ENCODE data around the gene COA1.

The COA1 gene

GRCh38 chr7:43647339-43647672 is 82.0 kb downstream of the COA1 start:
- TF ChIP-seq POLR2AphosphoS5 (IDR thresholded peaks at IDR 0.05; ENCODE audit: borderline replicate concordance, low read depth, low read length): no peak
- TF ChIP-seq EZH2 (IDR thresholded peaks at IDR 0.05): no peak
- no peak for TF ChIP-seq FOXP2 (optimal IDR thresholded peaks at IDR 0.05; ENCODE audit: control extremely low read depth, extremely low read length, insufficient read depth)
- no peaks in the 10 kb centered on the region for H3K9me3 ChIP-seq (ENCODE audit: low read depth, low read length)
- no peak overlapping the region for H3K4me3 ChIP-seq
- peaks cover 63% of the 10 kb centered on the region for H3K36me3 ChIP-seq (ENCODE audit: insufficient read depth, low read length)
- no peak for DNase-seq (ENCODE audit: low read depth, low spot score)
- H3K9ac ChIP-seq (ENCODE audit: insufficient read length): no peak overlapping the region
- no peak overlapping the region for H3K27ac ChIP-seq

DNA sequence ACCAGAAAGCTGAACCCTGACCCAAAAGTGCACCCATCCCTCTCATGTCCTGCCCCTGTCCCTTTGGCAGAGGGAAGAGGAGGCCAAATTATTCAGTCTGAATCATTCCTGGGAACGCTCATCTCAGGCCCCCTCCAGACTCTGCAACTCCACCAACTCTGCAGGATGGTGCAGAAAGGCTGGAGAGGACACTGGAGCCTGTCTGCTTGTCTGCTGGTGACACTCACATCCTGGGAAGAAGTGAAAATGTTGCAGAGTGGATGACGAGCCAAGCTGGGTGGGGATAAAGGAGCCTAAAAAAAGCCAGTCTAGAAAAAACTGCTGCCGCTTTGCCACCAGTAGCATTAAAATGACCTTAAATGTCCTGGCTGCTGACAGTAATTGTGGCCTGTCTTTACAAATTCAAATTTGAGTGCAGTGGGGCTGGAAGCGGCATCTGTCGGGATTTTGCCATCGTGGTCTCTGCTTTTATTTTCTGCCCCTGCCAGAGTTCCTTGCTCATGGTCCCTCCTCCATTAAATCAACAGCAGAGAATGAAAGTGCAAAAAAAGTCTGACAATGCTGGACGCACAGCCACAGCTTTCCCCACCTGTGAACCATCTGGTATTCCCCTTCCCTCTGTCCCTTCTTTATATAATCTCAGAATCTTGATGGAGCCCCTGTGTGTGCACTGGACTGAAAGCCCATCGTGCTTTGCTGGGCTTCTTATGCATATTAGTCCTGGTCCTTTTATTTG is 82.6 kb downstream of the COA1 start:
- TF ChIP-seq POLR2AphosphoS5 (IDR thresholded peaks at IDR 0.05; ENCODE audit: borderline replicate concordance, low read depth, low read length) (no peak), FOXP2 (optimal IDR thresholded peaks at IDR 0.05; ENCODE audit: control extremely low read depth, extremely low read length, insufficient read depth) (no peak), EZH2 (IDR thresholded peaks at IDR 0.05) (no peak)
- H3K27ac ChIP-seq: no peak overlapping the region
- no peak for DNase-seq (ENCODE audit: low read depth, low spot score)
- H3K9ac ChIP-seq (ENCODE audit: insufficient read length): no peak overlapping the region
- peaks cover 63% of the 10 kb centered on the region for H3K36me3 ChIP-seq (ENCODE audit: insufficient read depth, low read length)
- H3K4me3 ChIP-seq: no peak overlapping the region
- H3K9me3 ChIP-seq (ENCODE audit: low read depth, low read length): no peaks in the 10 kb centered on the region

GRCh38 chr7:43645699-43646226 is 83.6 kb downstream of the COA1 start:
- TF ChIP-seq POLR2AphosphoS5 (IDR thresholded peaks at IDR 0.05; ENCODE audit: borderline replicate concordance, low read depth, low read length) (no peak), EZH2 (IDR thresholded peaks at IDR 0.05) (no peak), FOXP2 (optimal IDR thresholded peaks at IDR 0.05; ENCODE audit: control extremely low read depth, extremely low read length, insufficient read depth) (no peak)
- peaks cover 68% of the 10 kb centered on the region for H3K36me3 ChIP-seq (ENCODE audit: insufficient read depth, low read length)
- H3K27ac ChIP-seq: no peak overlapping the region
- H3K9ac ChIP-seq (ENCODE audit: insufficient read length): no peak overlapping the region
- H3K4me3 ChIP-seq: no peak overlapping the region
- H3K9me3 ChIP-seq (ENCODE audit: low read depth, low read length): no peaks in the 10 kb centered on the region
- DNase-seq (ENCODE audit: low read depth, low spot score): no peak

DNA sequence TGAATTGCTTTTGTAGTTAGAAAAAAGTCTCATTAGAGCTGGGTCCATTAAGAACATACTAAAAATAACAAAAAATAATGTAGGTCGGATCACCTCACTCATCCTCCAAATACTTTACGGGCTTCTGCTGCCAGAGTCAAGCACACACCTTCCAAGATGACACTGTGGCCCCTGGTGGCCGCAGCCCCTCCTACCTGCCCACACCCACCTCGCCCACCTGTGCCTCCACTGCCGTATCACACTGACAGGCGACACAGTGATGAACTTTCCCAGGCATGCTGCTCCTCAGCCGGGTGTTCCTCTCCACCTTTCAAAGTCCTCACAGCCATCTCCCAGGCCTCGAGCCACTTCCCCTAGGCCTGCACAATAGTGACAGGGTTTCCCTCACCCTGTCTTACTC is 85.5 kb downstream of the COA1 start:
- Histone ChIP-seq H3K36me3 (ENCODE audit: insufficient read depth, low read length) (peaks cover 75% of the 10 kb centered on the region), H3K9ac (ENCODE audit: insufficient read length) (no peak overlapping the region), H3K9me3 (ENCODE audit: low read depth, low read length) (no peaks in the 10 kb centered on the region), H3K4me3 (no peak overlapping the region), H3K27ac (no peak overlapping the region)
- DNase-seq (ENCODE audit: low read depth, low spot score): no peak
- no peak for TF ChIP-seq FOXP2 (optimal IDR thresholded peaks at IDR 0.05; ENCODE audit: control extremely low read depth, extremely low read length, insufficient read depth)
- TF ChIP-seq POLR2AphosphoS5 (IDR thresholded peaks at IDR 0.05; ENCODE audit: borderline replicate concordance, low read depth, low read length): no peak
- no peak for TF ChIP-seq EZH2 (IDR thresholded peaks at IDR 0.05)

GRCh38 chr7:43642897-43643630 is 86.3 kb downstream of the COA1 start:
- Histone ChIP-seq H3K27ac (no peak overlapping the region), H3K9me3 (ENCODE audit: low read depth, low read length) (no peaks in the 10 kb centered on the region), H3K9ac (ENCODE audit: insufficient read length) (no peak overlapping the region), H3K4me3 (no peak overlapping the region), H3K36me3 (ENCODE audit: insufficient read depth, low read length) (peaks cover 71% of the 10 kb centered on the region)
- TF ChIP-seq EZH2 (IDR thresholded peaks at IDR 0.05): no peak
- no peak for TF ChIP-seq POLR2AphosphoS5 (IDR thresholded peaks at IDR 0.05; ENCODE audit: borderline replicate concordance, low read depth, low read length)
- no peak for TF ChIP-seq FOXP2 (optimal IDR thresholded peaks at IDR 0.05; ENCODE audit: control extremely low read depth, extremely low read length, insufficient read depth)
- no peak for DNase-seq (ENCODE audit: low read depth, low spot score)

GRCh38 chr7:43640679-43641078 is 88.6 kb downstream of the COA1 start:
- no peak for TF ChIP-seq FOXP2 (optimal IDR thresholded peaks at IDR 0.05; ENCODE audit: control extremely low read depth, extremely low read length, insufficient read depth)
- TF ChIP-seq POLR2AphosphoS5 (IDR thresholded peaks at IDR 0.05; ENCODE audit: borderline replicate concordance, low read depth, low read length): no peak
- no peak for TF ChIP-seq EZH2 (IDR thresholded peaks at IDR 0.05)
- Histone ChIP-seq H3K4me3 (no peak overlapping the region), H3K36me3 (ENCODE audit: insufficient read depth, low read length) (peaks cover 72% of the 10 kb centered on the region), H3K9me3 (ENCODE audit: low read depth, low read length) (no peaks in the 10 kb centered on the region), H3K9ac (ENCODE audit: insufficient read length) (no peak overlapping the region), H3K27ac (no peak overlapping the region)
- no peak for DNase-seq (ENCODE audit: low read depth, low spot score)

GRCh38 chr7:43639858-43640491 is 89.3 kb downstream of the COA1 start:
- Histone ChIP-seq H3K9me3 (ENCODE audit: low read depth, low read length) (no peaks in the 10 kb centered on the region), H3K9ac (ENCODE audit: insufficient read length) (no peak overlapping the region), H3K4me3 (no peak overlapping the region), H3K27ac (no peak overlapping the region), H3K36me3 (ENCODE audit: insufficient read depth, low read length) (peaks cover 72% of the 10 kb centered on the region)
- TF ChIP-seq EZH2 (IDR thresholded peaks at IDR 0.05) (no peak), FOXP2 (optimal IDR thresholded peaks at IDR 0.05; ENCODE audit: control extremely low read depth, extremely low read length, insufficient read depth) (no peak), POLR2AphosphoS5 (IDR thresholded peaks at IDR 0.05; ENCODE audit: borderline replicate concordance, low read depth, low read length) (no peak)
- no peak for DNase-seq (ENCODE audit: low read depth, low spot score)

GRCh38 chr7:43637114-43637806 is 92.1 kb downstream of the COA1 start:
- H3K4me3 ChIP-seq: no peak overlapping the region
- H3K36me3 ChIP-seq (ENCODE audit: insufficient read depth, low read length): peaks cover 78% of the 10 kb centered on the region
- DNase-seq (ENCODE audit: low read depth, low spot score): no peak
- H3K9me3 ChIP-seq (ENCODE audit: low read depth, low read length): no peaks in the 10 kb centered on the region
- TF ChIP-seq FOXP2 (optimal IDR thresholded peaks at IDR 0.05; ENCODE audit: control extremely low read depth, extremely low read length, insufficient read depth): no peak
- no peak for TF ChIP-seq EZH2 (IDR thresholded peaks at IDR 0.05)
- no peak for TF ChIP-seq POLR2AphosphoS5 (IDR thresholded peaks at IDR 0.05; ENCODE audit: borderline replicate concordance, low read depth, low read length)
- H3K27ac ChIP-seq: no peak overlapping the region
- H3K9ac ChIP-seq (ENCODE audit: insufficient read length): no peak overlapping the region

Data from SK-N-MC (cell line).